Measurements from ENCODE around the gene CCL4.

DNA sequence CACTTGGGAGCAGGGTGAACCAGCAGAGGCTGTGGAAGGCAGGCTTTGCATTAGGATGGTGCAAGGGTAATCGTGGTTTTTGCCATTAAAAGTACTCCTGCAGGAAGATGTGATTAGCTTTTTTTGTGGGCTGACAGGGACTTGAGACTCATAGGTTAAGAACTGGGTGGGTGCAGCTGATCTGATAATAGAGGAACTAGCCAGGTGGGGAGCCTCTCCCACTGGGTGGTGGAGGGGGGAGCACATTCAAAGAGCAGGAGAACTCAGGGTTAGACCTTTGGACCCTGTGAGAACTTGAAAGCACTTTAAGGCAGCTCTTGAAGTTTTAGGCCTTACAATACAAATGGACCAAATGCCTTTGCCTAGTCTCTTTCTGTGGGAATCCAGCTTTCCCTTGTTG, 32.4 kb downstream of the CCL4 start:
- no peak for TF ChIP-seq EZH2 (IDR thresholded peaks at IDR 0.05)
- no peak for TF ChIP-seq CTCF (IDR thresholded peaks at IDR 0.05)
- TF ChIP-seq EZH2phosphoT487 (IDR thresholded peaks at IDR 0.05) = no peak

Data from neural progenitor cell (in vitro differentiated cells).